Left ventricle myocardium superior (tissue), 1 donor: Measurements from ENCODE around the gene MRPL42. TPM values are rescaled to one million over a fixed set of nuclear protein-coding genes. Genes with fewer than 3 reads are reported as not detected.
"Not testable (repeated sequence)": the region's sequence is repeated elsewhere in the genome, so short reads cannot be mapped to it uniquely, and the experiment has no call there.

Source experiments
- ATAC-seq: fragments of 200-7000 bp; cut with Tn5 transposase; one replicate; pipeline ENCODE4 v1.9.1; 2020; ENCODE audit warnings: mild to moderate bottlenecking, moderate library complexity
- DNase-seq: peaks from one replicate; pipeline ENCODE4 v3.0.0-alpha.2; 2020
- intact Hi-C: fragments of 100-400 bp; cut with micrococcal nuclease; formaldehyde crosslinking; loops from one replicate; pipeline ENCODE4 v1.11.0; 2022
- total RNA-seq: library from RNA; stranded (reverse); fragmentation: NEBNext Ultra II Directional; extraction: Animal tissue kit (Norgen Biotek cat#: 25700); gene quantifications from one replicate; pipeline ENCODE4 v1.2.1, GENCODE V29; 2021
- donor health status: DM: no; HTN: yes; CAD: no; lungs with severe emphysema.

MRPL42 gene
- total RNA-seq, 1 donor from 2014 or later: 44.7 TPM

DNA sequence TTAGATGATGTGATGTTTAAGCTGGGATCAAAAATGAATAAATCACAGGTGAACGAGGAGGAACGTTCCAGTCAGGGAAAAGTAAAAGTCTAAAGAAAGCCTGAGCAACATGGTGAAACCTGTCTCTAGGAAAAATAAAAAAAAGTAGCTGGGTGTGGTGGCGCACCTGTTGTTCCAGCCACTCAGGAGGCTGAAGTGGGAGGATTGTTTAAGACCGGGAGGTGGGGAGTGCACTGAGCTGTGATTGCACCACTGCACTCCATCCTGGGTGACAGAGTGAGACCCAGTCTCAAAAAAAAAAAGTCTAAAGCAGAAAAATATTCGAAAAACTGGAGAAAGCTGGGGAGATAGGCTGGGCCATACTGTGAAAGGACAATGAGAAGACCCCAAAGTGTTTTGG, 66.0 kb downstream of the MRPL42 start:
- ATAC-seq (no peak), DNase-seq (no peak)
- intact Hi-C loops: no loop called here

DNA sequence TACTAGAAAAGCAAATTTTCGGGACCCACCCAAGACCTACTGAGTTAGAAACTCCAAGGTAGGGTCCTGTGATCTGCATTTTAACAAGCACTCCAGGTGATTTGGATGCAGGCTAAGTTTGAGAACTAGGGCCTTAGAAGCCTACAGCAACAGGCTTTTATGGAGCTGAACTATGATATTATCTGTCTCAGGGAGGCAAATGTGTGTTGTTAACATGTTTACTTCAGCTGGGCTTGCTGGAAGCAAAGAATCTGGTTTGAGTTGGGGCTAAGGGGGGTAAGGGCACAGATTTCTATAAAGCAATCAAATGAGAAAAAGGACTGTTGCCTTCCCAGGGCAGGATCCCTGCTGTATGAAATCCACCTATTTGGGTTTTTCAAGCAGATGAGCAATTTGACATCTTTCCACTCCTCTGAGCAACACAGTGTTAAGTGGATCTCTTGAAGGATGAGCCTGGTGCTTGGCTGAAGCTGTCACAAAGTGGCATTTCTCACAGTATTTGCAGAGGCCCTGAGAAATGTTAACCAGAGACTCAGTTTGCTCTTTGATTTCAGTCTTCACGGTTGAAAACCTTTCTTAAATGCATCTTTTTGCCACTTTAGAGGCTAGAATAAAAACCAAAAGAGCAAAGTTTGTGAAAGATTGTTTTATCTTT, 68.9 kb downstream of the MRPL42 start:
- intact Hi-C loops: no loop called here
- ATAC-seq (no peak), DNase-seq (no peak)

DNA sequence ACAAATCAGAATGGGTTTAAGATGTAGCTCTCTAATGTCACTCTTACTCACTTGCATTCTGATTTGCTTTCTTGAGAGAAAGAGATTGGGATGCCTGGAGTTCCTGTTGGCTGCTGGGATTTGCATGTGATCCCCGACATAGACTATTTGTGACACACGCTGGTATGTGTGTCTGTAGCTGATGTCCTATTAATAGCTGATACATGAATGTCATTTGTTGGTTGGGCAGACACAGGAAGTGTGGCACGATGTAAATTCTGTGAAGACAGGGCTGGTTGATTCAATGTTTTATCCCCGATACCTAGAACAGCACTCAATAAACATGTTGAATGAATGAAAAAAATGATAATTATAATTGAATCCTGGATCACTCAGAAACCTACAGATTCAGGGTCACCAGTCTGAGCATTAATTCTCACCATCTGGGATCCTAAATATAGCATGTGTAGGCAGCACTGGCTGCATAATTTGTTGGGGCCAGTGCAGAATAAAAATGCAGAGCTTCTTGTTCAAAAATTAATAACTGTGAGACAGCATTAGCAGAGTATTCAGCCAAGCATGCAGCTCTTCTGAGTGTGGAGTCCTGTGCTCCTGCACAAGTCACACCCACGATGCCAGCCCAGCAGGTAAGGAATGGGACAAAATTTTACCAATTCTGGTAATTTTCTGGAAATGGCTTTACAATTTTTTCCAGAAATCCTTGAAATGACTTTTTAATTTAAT, 69.6 kb downstream of the MRPL42 start:
- ATAC-seq (peak; percentile 95), DNase-seq (no peak)
- intact Hi-C loops: no loop called here

DNA sequence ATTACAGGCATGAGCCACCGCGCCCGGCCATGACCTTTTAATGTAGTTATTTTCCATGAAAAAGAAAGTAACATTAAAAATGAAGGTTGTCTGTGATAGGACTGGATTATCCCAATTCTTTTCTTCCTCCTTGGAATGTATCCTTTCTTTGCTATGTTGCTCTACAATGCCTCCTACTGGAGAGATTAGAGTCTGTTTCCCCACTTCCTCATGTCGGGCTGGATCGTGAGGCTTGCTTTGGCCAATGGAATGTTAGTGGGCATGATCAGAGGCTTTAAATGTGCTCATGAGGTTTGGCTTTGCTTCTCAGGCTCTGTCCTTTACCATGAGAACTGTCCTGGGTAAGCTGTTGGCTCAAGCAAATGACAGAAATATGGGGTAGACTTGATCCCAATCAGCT, 70.5 kb downstream of the MRPL42 start:
- intact Hi-C loops: no loop called here
- ATAC-seq: no peak
- DNase-seq: no peak

DNA sequence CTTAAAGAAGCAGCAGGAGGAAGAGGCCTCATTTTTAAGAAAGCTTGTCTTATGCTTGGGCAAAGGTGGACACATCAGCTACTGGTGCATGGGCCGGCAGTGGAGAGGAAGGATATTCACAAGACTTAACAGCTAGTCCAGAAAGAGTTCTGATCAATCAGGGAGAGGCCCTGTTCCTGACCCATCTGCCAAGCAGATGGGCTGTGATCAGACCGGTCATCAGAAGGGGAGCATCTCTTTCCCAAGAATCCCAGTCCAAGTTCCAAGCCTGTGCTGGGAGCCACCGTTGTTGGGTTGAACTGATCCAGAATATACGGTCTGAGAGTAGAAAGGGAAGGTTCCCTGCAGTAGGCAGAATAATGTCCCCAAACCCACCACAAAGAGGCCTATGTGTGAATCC, 72.5 kb downstream of the MRPL42 start:
- ATAC-seq (no peak), DNase-seq (no peak)
- intact Hi-C loops: no loop called here

DNA sequence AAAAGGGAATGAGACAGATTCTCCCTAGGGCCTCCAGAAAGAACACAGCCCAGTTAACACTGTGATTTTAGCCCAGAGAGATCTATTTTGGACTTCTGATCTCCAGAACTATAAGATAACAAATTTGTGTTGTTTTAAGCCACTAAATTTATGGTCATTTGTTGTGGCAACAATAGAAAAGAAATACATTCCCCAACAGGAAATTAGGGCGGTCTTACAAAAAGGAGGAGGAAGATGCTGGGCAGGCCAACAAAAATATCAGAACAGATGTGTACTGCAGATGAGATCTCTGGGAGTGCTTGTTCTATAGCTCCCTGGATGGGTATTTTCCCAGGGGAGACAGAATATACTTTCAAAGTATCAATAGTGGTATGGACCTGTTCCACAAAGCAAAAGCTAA, 73.2 kb downstream of the MRPL42 start:
- DNase-seq (no peak), ATAC-seq (no peak)
- intact Hi-C loops: no loop called here

DNA sequence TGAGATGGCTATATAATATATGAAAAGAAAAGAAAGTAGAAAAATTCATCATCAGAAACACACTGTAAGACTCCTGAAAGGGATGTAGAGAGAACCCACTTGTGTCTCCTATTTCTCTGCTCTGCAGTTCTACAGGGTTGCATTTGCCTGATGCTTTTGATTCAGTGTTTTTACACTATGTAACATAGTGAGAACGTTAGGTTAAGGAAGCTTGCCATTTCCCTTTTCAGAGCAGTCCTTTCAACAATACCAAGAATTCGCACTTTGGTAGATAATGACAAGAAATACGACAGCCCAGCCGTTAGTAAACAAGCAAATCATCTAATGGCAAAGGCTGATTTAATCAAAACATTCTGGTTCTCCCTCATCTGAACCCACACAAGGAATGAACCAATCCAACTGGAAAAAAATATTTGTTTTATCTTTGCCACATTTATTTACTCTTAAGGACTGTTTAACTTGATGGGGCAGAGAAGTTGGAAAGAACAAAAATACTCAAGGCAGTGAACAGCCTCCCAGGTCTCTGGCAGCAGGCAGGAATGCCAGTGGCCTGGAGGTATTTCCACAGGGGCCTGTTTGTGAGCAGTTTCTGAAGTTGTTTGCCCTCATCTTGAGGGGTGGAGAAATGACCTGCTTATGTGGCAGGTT, 74.4 kb downstream of the MRPL42 start:
- intact Hi-C loops: no loop called here
- DNase-seq: no peak
- ATAC-seq: no peak

DNA sequence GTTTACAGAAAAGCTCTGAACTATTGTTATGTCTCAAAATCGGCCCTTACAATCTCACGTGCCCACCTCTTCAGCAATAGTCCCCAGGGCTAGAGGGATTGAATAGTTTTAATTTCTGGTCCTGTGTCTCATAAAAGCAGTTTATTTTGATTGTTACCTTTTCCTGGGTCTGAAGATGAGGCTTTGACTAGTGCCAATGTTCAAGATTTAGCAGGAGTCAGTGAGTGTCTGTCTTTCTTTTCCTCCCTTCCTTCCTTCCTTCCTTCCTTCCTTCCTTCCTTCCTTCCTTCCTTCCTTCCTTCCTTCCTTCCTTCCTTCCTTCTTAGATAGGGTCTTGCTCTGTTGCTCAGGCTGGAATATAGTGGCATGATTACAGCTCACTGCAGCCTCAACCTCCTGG, 80.5 kb downstream of the MRPL42 start:
- ATAC-seq: no peak
- DNase-seq: no peak
- intact Hi-C loops: no loop called here

DNA sequence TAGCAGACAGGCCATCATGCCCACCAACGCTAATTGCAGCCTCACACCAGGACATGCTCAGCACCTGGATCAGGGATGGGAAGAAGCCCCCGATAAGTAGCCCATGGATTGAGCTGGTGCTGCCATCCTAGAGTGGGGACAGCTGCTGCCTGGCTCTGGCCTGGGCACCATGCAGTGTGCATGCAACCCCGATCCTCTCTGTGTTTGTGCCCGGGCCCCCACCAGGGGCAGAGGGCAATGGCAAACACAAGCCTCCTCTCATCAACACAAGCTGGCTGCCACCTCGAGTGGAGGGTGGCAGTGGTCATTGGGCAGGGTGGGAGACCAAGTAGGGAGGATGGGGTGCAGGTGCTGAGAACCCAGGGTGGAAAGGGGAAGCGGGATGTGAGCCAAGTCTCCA, 81.9 kb downstream of the MRPL42 start:
- intact Hi-C loops: no loop called here
- DNase-seq (no peak), ATAC-seq (no peak)

DNA sequence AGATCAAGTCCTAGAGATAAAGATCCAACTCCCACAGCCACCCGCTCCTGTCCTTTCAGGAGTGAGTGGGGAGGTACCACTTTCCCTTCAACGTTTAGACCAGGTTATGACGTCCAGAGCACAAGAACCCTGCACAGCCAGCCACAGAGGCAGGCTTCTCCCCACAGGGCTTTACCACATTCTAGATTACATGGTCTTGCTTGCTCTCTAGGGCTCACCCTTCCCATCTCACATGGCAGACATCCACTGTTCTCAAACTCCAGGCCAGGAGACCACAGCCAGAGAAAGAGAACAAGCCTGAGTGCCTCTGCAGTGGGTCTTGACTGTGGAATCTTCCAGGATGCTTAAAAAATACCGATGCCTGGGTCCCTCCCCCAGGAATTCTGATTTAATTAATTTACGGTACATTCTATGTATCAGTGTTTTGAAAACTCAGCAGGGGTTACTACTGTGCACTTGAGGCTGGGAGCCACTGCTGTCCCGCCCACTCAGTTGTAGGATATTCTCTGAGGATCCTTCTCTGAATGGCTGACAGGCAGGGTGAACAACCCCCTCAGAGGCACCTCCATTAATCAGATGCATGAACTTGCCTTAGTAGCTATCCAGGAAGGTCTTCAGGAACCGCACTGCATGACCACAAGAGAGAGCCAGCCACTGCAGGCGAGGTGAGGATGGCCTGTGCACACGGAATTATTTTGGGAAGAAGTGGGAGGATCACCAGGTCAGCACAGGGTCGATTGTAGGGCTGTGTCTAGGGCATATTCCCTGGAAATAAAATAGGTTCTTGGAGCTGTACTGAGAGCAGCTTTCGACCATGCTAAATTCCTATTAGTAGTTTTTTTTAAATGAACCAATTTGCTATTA, 83.7 kb downstream of the MRPL42 start:
- intact Hi-C loops: no loop called here
- DNase-seq: no peak
- no peak for ATAC-seq

DNA sequence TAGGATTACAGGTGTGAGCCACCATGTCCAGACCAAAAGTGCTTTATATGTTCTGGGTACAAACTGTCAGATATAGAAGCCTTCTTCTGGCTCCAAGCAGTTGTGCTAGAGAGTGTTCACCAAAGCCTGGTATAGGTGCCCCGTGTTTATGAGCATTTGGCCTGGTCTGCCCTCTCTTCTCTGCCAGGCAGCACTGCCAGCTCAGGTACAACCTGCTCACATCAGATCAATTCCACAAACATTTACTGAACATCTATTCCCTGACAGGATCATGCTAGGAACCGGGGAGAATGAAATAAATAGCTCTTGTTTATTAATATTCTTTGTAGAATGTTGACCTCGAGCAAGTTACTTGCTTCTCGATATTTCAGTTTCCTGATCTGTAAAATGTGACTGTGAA, 85.1 kb downstream of the MRPL42 start:
- intact Hi-C loops: no loop called here
- ATAC-seq: no peak

DNA sequence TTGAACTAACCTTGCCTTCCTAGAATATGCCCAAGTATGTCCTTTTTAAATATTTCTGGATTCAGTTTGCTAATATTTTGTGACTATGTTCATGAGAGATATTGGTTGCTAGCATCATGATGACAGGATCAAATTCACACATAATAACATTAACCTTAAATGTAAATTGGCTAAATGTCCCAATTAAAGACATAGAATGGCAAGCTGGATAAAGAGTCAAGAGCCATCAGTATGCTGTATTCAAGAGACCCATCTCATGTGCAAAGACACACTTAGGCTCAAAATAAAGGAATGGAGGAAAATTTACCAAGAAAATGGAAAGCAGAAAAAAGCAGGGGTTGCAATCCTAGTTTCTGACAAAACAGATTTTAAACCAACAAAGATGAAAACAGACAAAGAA, 90.6 kb downstream of the MRPL42 start:
- intact Hi-C loops: not testable (repeated sequence)

More for the DNA sequence above, 85.1 kb downstream of the MRPL42 start:
- no peak for DNase-seq

DNA sequence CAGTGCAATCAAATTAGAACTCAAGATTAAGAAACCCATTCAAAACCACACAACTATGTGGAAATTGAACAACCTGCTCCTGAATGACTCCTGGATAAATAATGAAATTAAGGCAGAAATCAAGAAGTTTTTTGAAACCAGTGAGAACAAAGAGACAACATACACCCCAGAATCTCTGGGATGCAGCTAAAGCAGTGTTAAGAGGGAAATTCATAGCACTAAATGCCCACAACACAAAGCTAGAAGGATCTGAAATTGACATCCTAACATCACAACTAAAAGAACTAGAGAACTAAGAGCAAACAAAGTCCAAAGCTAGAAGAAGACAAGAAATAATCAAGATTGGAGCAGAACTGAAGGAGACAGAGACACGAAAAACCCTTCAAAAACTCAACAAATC, 91.4 kb downstream of the MRPL42 start:
- ATAC-seq, DNase-seq, intact Hi-C loops: not testable (repeated sequence)

More for the DNA sequence above, 90.6 kb downstream of the MRPL42 start:
- not testable (repeated sequence) for ATAC-seq, DNase-seq

DNA sequence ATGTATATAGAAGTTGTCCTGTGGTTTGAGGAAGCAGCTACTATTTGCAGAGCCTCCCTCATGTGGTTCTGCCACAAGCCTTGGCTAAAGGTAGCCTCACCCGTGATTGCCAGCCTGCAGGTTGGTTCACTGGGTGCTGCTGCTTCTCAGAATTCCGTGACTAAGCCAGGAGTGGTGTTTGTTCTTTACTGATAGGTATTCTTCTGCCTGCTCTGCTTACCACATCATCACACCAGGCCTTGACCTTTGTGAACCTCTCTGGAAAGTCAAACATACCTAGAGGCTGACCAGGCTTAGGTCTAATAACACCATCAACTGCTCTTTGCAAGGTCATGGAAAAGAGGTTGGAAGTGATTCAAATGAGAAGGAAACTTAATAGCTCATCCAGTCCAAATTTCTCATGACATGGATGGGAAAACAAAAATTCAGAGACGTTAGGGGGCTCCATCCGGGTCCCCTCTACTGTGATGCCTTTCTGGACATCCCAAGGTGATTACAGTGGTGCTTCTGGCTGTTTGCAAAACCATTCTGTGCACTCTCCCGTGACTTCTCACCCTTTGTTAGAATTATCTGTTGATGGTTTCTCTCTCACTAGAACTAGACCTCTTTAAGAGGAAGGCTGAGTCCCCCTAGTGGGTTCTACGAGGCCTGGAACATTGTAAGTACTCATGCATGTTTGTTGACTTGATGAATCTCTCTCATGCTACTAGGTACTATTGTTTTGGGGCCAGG, 96.7 kb downstream of the MRPL42 start:
- ATAC-seq: no peak
- DNase-seq: no peak
- intact Hi-C loops: loop anchor here (10.0 kb wide), 2 partner anchors 59 to 421 kb away; no protein-coding TSS in a partner anchor

DNA sequence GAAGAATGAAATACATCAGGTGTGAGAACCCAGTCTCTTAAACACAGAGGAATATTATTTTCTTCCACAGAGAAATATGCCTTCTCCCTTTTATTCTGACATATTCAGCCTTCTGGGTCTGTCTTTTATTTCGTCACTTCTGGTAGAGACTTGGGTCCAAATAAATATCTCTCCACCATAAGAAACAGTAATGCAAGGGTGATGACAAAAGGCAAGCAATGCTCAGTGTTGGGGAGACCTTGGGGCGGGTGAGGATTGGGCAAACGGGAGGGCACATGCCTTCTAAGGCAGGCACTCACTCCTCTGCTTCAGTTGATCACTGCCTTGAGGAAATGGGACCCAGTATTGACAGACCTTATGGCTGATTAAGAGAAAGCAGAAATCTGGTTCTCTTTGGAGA, 98.4 kb downstream of the MRPL42 start:
- DNase-seq (no peak), ATAC-seq (no peak)
- intact Hi-C loops: loop anchor here (5.0 to 10.0 kb wide), 3 partner anchors 61 to 537 kb away; no protein-coding TSS in a partner anchor
